ENCODE results near the gene TMEM205. TPM values are rescaled to one million over a fixed set of nuclear protein-coding genes. Genes with fewer than 3 reads are reported as not detected.
"Not testable (repeated sequence)": the region's sequence is repeated elsewhere in the genome, so short reads cannot be mapped to it uniquely, and the experiment has no call there.

Gene TMEM205
- total RNA-seq (ENCODE audit: insufficient read depth, low replicate concordance): 49.8 TPM

GRCh38 chr19:11346104-11346940 lies at the start of gene TMEM205, which contains the start of gene CCDC159:
TSS of gene TMEM205 (minus strand) at chr19:11346268. CDS start at chr19:11345619, 649 bp downstream.
TSS of gene CCDC159 (plus strand) at chr19:11346519. CDS start at chr19:11346607, 88 bp downstream.
- DNase-seq (ENCODE audit: low spot score): peak; percentile 100

- no peak for DNase-seq (ENCODE audit: low spot score)
Measured at GRCh38 chr19:11390933-11391680, 45.0 kb upstream of the TMEM205 start.

- no peak for DNase-seq (ENCODE audit: low spot score)
Measured at GRCh38 chr19:11390359-11390758, 44.3 kb upstream of the TMEM205 start.

GRCh38 chr19:11387162-11388034 lies 41.3 kb upstream of the TMEM205 start:
- no peak for DNase-seq (ENCODE audit: low spot score)

GRCh38 chr19:11384778-11385129 lies 38.7 kb upstream of the TMEM205 start:
- DNase-seq (ENCODE audit: low spot score): no peak

- no peak for DNase-seq (ENCODE audit: low spot score)
Measured at GRCh38 chr19:11383706-11384048, 37.6 kb upstream of the TMEM205 start.

- peak; percentile 49 for DNase-seq (ENCODE audit: low spot score)
Measured at GRCh38 chr19:11382898-11383705, 37.0 kb upstream of the TMEM205 start.

GRCh38 chr19:11380653-11381537 lies 34.8 kb upstream of the TMEM205 start:
- peak; percentile 98 for DNase-seq (ENCODE audit: low spot score)

GRCh38 chr19:11379857-11380350 lies 33.8 kb upstream of the TMEM205 start:
- DNase-seq (ENCODE audit: low spot score): no peak

GRCh38 chr19:11379269-11379845 lies 33.3 kb upstream of the TMEM205 start:
- DNase-seq (ENCODE audit: low spot score): not testable (repeated sequence)

- no peak for DNase-seq (ENCODE audit: low spot score)
Measured at GRCh38 chr19:11378319-11379189, 32.5 kb upstream of the TMEM205 start.

GRCh38 chr19:11377756-11378155 lies 31.7 kb upstream of the TMEM205 start:
- DNase-seq (ENCODE audit: low spot score): no peak

- peak; percentile 87 for DNase-seq (ENCODE audit: low spot score)
Measured at GRCh38 chr19:11377237-11377636, 31.2 kb upstream of the TMEM205 start.

- DNase-seq (ENCODE audit: low spot score): peak; percentile 78
Measured at GRCh38 chr19:11375143-11375948, 29.3 kb upstream of the TMEM205 start.

GRCh38 chr19:11374433-11375142 lies 28.5 kb upstream of the TMEM205 start, which contains the start of gene SWSAP1:
TSS of gene SWSAP1 (plus strand) at chr19:11374666. CDS start at chr19:11374681, 15 bp downstream.
- peak; percentile 100 for DNase-seq (ENCODE audit: low spot score)

- DNase-seq (ENCODE audit: low spot score): no peak
Measured at GRCh38 chr19:11373885-11374432, 27.9 kb upstream of the TMEM205 start.

Data from umbilical cord (tissue), 2 donors.